Heart right ventricle (tissue), 16 donors: ENCODE measurements around the gene LRRC75A. TPM values are rescaled to one million over a fixed set of nuclear protein-coding genes. Genes with fewer than 3 reads are reported as not detected.

Source experiments
- ATAC-seq, 8 donors: fragments of 200-7000 bp; cut with Tn5 transposase; one replicate each; pipeline ENCODE4 v1.9.1; 2020; ENCODE audit warnings: mild to moderate bottlenecking in 8 of 8, moderate library complexity in 8 of 8, moderate number of reproducible peaks in 1 of 8
- DNase-seq, 2 donors: peaks; one replicate each; pipeline ENCODE4 v3.0.0-alpha.2; 2020
- H3K27ac ChIP-seq, 10 donors: fragments of 200-600 bp; sonication (generic) in 2 of 10; one replicate each; pipeline versions ENCODE4 v1.5.0 to v1.8.0; 2020 to 2022; ENCODE audit warnings: mild to moderate bottlenecking in 3 of 10
- H3K27me3 ChIP-seq, 7 donors: fragments of 200-600 bp; one replicate each; pipeline ENCODE4 v1.8.0; 2021 to 2022; ENCODE audit warnings: mild to moderate bottlenecking in 2 of 7
- H3K36me3 ChIP-seq, 9 donors: fragments of 200-600 bp; sonication (generic) in 1 of 9; one replicate each; pipeline versions ENCODE4 v1.5.0 to v1.8.0; 2020 to 2022; ENCODE audit warnings: mild to moderate bottlenecking in 2 of 9
- H3K4me1 ChIP-seq, 9 donors: fragments of 200-600 bp; sonication (generic) in 1 of 9; one replicate each; pipeline versions ENCODE4 v1.5.0 to v1.8.0; 2020 to 2022; ENCODE audit warnings: mild to moderate bottlenecking in 4 of 9
- H3K4me3 ChIP-seq, 10 donors: fragments of 200-600 bp; sonication (generic) in 2 of 10; one replicate each; pipeline versions ENCODE4 v1.5.0 to v1.8.0; 2020 to 2022; ENCODE audit warnings: mild to moderate bottlenecking in 7 of 10, moderate library complexity in 2 of 10
- H3K9me3 ChIP-seq, 11 donors: fragments of 200-600 bp in 10 of 11; sonication (generic) in 2 of 11; one replicate each; pipeline versions ENCODE4 v1.5.0 to v1.8.0; 2013 to 2022; ENCODE audit warnings: mild to moderate bottlenecking in 2 of 11, control low read depth in 1 of 11, moderate library complexity in 1 of 11
- CTCF ChIP-seq, 9 donors: fragments of 200-600 bp; sonication (generic) in 2 of 9; IDR thresholded peaks; one replicate each; pipeline versions ENCODE4 v1.5.0 to v1.8.0; 2021 to 2022; ENCODE audit warnings: antibody characterized with exemption in 9 of 9, mild to moderate bottlenecking in 5 of 9, moderate library complexity in 1 of 9
- WGBS, 2 donors: extraction: QIAGEN DNeasy Blood & Tissue Kit; methylation state at CpG; one replicate each; pipeline ENCODE4 v1.1.7; 2013; ENCODE audit warnings: inconsistent platforms in 1 of 2; 5-methylcytosine and 5-hydroxymethylcytosine counted together
- intact Hi-C, 10 donors: fragments of 100-400 bp; cut with DNase I; formaldehyde crosslinking; loops; one replicate each; pipeline versions ENCODE4 v1.11.1 to v1.14.2; 2022
- polyA plus RNA-seq, 2 donors: library from polyadenylated mRNA; stranded (reverse); fragments of 200-250 nt; gene quantifications; one replicate each; pipeline ENCODE4 v1.2.3, GENCODE V29; 2013
- total RNA-seq, 10 donors: library from RNA; stranded (reverse); fragmentation: NEBNext Ultra II Directional in 3 of 10; extraction: Animal tissue kit (Norgen Biotek cat#: 25700) in 3 of 10; gene quantifications; one replicate each; pipeline versions ENCODE4 v1.2.1 to v1.2.4, GENCODE V29; 2021 to 2023
- donor health status: Arrhythmogenic right ventricular cardiomyopathy.
- donor health status: ischemic (EF 13 %, LVEDD 7.1; RV severe dilation, severe dysfunction).
- donor health status: healthy with polysubstance abuse.
- donor health status: DM: no; HTN: yes; CAD: no.
- donor health status: DM: no; HTN: no; CAD: no.
- donor health status: ischemic (EF 25% LVEDD 6.9; RV normal size, moderate dysfunction).
- donor health status: ischemic (EF 25% LVEDD 5.7; RV mildly dilated, moderate dysfunction).
- donor health status: healthy.
- donor health status: DM: yes; HTN: yes; CAD: no.
- donor health status: Ischemic cardiomyopathy.
- donor health status: ischemic (EF 35%, LVEDD 5.7; RV mildly dilated, moderate dysfunction).
- donor health status: nonischemic (EF 11% LVEDD 7.7; RV severe dilation, severe dysfunction).
- donor health status: DM: yes; HTN: yes; CAD: no.
- donor health status: PGD.
- donor health status: ischemic (EF 29% LVEDD 5.4; RV normal size, mild dysfunction).
- donor health status: nonischemic (EF 23%, LVEDD 6.1; RV moderate dilation, normal function).

LRRC75A gene
- total and polyA plus RNA-seq, 12 donors = 0.34 to 1.3 (median 0.58) TPM

- intact Hi-C loops = no loop called here
- Histone ChIP-seq H3K4me1 (peaks cover 16 to 70% (median 37%) of the 10 kb centered on the region in 9 donors), H3K4me3 (no peak overlapping the region), H3K36me3 (no peaks in the 10 kb centered on the region), H3K27me3 (no peaks in the 10 kb centered on the region), H3K9me3 (no peaks in the 10 kb centered on the region), H3K27ac (no peak overlapping the region)
- DNase-seq (no peak), ATAC-seq (no peak)
- TF ChIP-seq CTCF (IDR thresholded peaks at IDR 0.05) = no peak
- WGBS, 2 donors = 96 to 98% methylated on average over 6 of the region's 6 CpGs
Observed at GRCh38 chr17:16467044-16467443, 24.9 kb downstream of the LRRC75A start.

GRCh38 chr17:16466407-16466806, 25.6 kb downstream of the LRRC75A start:
- H3K27me3 ChIP-seq = no peaks in the 10 kb centered on the region
- H3K4me1 ChIP-seq = peaks cover 16 to 70% (median 37%) of the 10 kb centered on the region in 9 donors
- H3K27ac ChIP-seq = peak overlapping the region in 1 of 10 donors; percentile 44
- no peak overlapping the region for H3K4me3 ChIP-seq
- 84 to 89% methylated on average over 9 of the region's 9 CpGs for WGBS, 2 donors
- ATAC-seq = no peak
- H3K36me3 ChIP-seq = no peaks in the 10 kb centered on the region
- intact Hi-C loops = no loop called here
- H3K9me3 ChIP-seq = no peaks in the 10 kb centered on the region
- TF ChIP-seq CTCF (IDR thresholded peaks at IDR 0.05) = no peak
- DNase-seq = no peak

- Histone ChIP-seq H3K4me3 (no peak overlapping the region), H3K27me3 (no peaks in the 10 kb centered on the region), H3K4me1 (peaks cover 16 to 68% (median 37%) of the 10 kb centered on the region in 9 donors), H3K36me3 (no peaks in the 10 kb centered on the region), H3K9me3 (no peaks in the 10 kb centered on the region), H3K27ac (peak overlapping the region in 2 of 10 donors; percentile 22 to 44)
- ATAC-seq (peak; percentile 18 to 52 (median 48)), DNase-seq (no peak)
- WGBS, 2 donors = 58 to 61% methylated on average over 4 of the region's 4 CpGs
- no peak for TF ChIP-seq CTCF (IDR thresholded peaks at IDR 0.05)
- intact Hi-C loops = no loop called here
Observed at GRCh38 chr17:16465861-16466338, 26.1 kb downstream of the LRRC75A start.

- Histone ChIP-seq H3K27ac (peak overlapping the region in 4 of 10 donors; percentile 10 to 44 (median 28)), H3K27me3 (no peaks in the 10 kb centered on the region), H3K4me1 (peaks cover 12 to 65% (median 33%) of the 10 kb centered on the region in 9 donors), H3K4me3 (no peak overlapping the region), H3K36me3 (peaks cover 0 to 3% (median 0%) of the 10 kb centered on the region in 9 donors), H3K9me3 (no peaks in the 10 kb centered on the region)
- WGBS, 2 donors = 80% methylated on average over 3 of the region's 3 CpGs
- intact Hi-C loops = no loop called here
- DNase-seq (no peak), ATAC-seq (no peak)
- no peak for TF ChIP-seq CTCF (IDR thresholded peaks at IDR 0.05)
Observed at GRCh38 chr17:16465052-16465312, 27.0 kb downstream of the LRRC75A start.
